NCI-H1048 (cell line): ENCODE measurements around the gene MUC7.
"Not testable (repeated sequence)": the region's sequence is repeated elsewhere in the genome, so short reads cannot be mapped to it uniquely, and the experiment has no call there.

Experiments
- DNase-seq: peaks from one replicate; lab custom pipeline; 2025; lab: John Stamatoyannopoulos, UW

MUC7 gene

GRCh38 chr4:70471897-70472296, at the start of gene MUC7:
MUC7 (plus strand) TSS chr4:70472197; CDS start chr4:70474022, 1,825 bp downstream.
- DNase-seq = no peak

GRCh38 chr4:70425306-70425705, 46.7 kb upstream of the MUC7 start:
- DNase-seq = peak; percentile 61

- no peak for DNase-seq
Measured at GRCh38 chr4:70426789-70427188, 45.2 kb upstream of the MUC7 start.

GRCh38 chr4:70437197-70437596, 34.8 kb upstream of the MUC7 start:
- no peak for DNase-seq

- no peak for DNase-seq
Measured at GRCh38 chr4:70442474-70442873, 29.5 kb upstream of the MUC7 start.

- DNase-seq = no peak
Measured at GRCh38 chr4:70443329-70443728, 28.7 kb upstream of the MUC7 start.

GRCh38 chr4:70449220-70449619, 22.8 kb upstream of the MUC7 start:
- no peak for DNase-seq

- DNase-seq = no peak
Measured at GRCh38 chr4:70452946-70453345, 19.1 kb upstream of the MUC7 start.

GRCh38 chr4:70463335-70463734, 8.7 kb upstream of the MUC7 start:
- no peak for DNase-seq

- DNase-seq = no peak
Measured at GRCh38 chr4:70473679-70474078, 1.7 kb downstream of the MUC7 start.

- peak; percentile 85 for DNase-seq
Measured at GRCh38 chr4:70488748-70489147, 16.8 kb downstream of the MUC7 start.

- no peak for DNase-seq
Measured at GRCh38 chr4:70496231-70496630, 24.2 kb downstream of the MUC7 start.

GRCh38 chr4:70501838-70502237, 29.8 kb downstream of the MUC7 start:
- DNase-seq = not testable (repeated sequence)

- DNase-seq = no peak
Measured at GRCh38 chr4:70504733-70505132, 32.7 kb downstream of the MUC7 start.

- peak; percentile 30 for DNase-seq
Measured at GRCh38 chr4:70505151-70505748, 33.3 kb downstream of the MUC7 start.

- DNase-seq = no peak
Measured at GRCh38 chr4:70508801-70509200, 36.8 kb downstream of the MUC7 start.

- DNase-seq = no peak
Measured at GRCh38 chr4:70511365-70511764, 39.4 kb downstream of the MUC7 start.

- no peak for DNase-seq
Measured at GRCh38 chr4:70515367-70516250, 43.6 kb downstream of the MUC7 start.

- no peak for DNase-seq
Measured at GRCh38 chr4:70518269-70518668, 46.3 kb downstream of the MUC7 start, which contains the start of gene AMTN. AMTN (plus strand) TSS chr4:70518569; CDS start chr4:70518778, 209 bp downstream.

GRCh38 chr4:70518716-70519115, 46.7 kb downstream of the MUC7 start:
- no peak for DNase-seq

- DNase-seq = no peak
Measured at GRCh38 chr4:70522626-70523025, 50.6 kb downstream of the MUC7 start.

- no peak for DNase-seq
Measured at GRCh38 chr4:70530997-70531396, 59.0 kb downstream of the MUC7 start.

- no peak for DNase-seq
Measured at GRCh38 chr4:70531981-70532380, 60.0 kb downstream of the MUC7 start.
